IMR-90 (cell line): ENCODE data around the gene DOCK7.

ENCODE experiments used
- CTCF ChIP-seq: conservative IDR thresholded peaks from 2 replicates; pipeline ENCODE4 v1.5.1; 2012; ENCODE audit warnings: mild to moderate bottlenecking, low read depth, low read length, improper control_type of control experiment
- POLR2A ChIP-seq: IDR thresholded peaks from 2 replicates; pipeline ENCODE4 v1.6.1; 2012; ENCODE audit warnings: mild to moderate bottlenecking, low read depth, low read length
- RCOR1 ChIP-seq: IDR thresholded peaks from 2 replicates; pipeline ENCODE4 v1.6.1; 2012; ENCODE audit warnings: mild to moderate bottlenecking, low read length, improper control_type of control experiment; ENCODE audit not compliant: insufficient replicate concordance
- RFX5 ChIP-seq: IDR thresholded peaks from 2 replicates; pipeline ENCODE4 v1.8.0; 2012; ENCODE audit warnings: low read depth, mild to moderate bottlenecking, low read length, moderate library complexity
- TF ChIP-seq, protein P1 (sequence below): fragments of 150-350 bp; IDR thresholded peaks from 2 replicates; pipeline ENCODE4 v1.6.1; 2017; ENCODE audit warnings: mild to moderate bottlenecking, antibody characterized with exemption, low read length, low read depth

DNA sequence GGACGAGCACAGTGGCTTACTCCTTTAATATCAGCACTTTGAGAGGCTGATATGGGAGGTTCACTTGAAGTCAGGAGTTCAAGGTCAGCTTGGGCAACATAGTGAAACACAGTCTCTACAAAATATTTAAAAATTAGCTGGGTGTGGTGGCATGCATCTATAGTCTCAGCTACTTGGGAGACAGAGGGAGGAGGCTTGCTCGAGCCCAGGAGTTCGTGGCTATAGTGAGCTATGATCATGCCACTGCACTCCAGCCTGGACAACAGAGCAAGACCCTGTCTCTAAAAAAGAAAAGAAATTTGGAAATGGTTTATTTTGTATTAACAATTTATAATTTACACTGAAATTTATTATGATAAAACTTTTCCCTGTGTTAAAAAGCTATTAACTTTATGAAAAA, 92.5 kb downstream of the DOCK7 start:
- TF ChIP-seq POLR2A (no peak), RFX5 (no peak), CTCF (no peak), RCOR1 (no peak)
- TF ChIP-seq, protein P1, sequence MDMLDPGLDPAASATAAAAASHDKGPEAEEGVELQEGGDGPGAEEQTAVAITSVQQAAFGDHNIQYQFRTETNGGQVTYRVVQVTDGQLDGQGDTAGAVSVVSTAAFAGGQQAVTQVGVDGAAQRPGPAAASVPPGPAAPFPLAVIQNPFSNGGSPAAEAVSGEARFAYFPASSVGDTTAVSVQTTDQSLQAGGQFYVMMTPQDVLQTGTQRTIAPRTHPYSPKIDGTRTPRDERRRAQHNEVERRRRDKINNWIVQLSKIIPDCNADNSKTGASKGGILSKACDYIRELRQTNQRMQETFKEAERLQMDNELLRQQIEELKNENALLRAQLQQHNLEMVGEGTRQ: no peak
